SIG-M5 treated with dmso at 0.1 percent for 504 hours (cell line): ENCODE results near the gene CLDN6.
"Not testable (repeated sequence)": the region's sequence is repeated elsewhere in the genome, so short reads cannot be mapped to it uniquely, and the experiment has no call there.

Source experiments
- DNase-seq: peaks from one replicate; lab custom pipeline; 2025; ENCODE audit not compliant: unreplicated experiment; lab: John Stamatoyannopoulos, UW

CLDN6 gene, protein sequence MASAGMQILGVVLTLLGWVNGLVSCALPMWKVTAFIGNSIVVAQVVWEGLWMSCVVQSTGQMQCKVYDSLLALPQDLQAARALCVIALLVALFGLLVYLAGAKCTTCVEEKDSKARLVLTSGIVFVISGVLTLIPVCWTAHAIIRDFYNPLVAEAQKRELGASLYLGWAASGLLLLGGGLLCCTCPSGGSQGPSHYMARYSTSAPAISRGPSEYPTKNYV

DNA sequence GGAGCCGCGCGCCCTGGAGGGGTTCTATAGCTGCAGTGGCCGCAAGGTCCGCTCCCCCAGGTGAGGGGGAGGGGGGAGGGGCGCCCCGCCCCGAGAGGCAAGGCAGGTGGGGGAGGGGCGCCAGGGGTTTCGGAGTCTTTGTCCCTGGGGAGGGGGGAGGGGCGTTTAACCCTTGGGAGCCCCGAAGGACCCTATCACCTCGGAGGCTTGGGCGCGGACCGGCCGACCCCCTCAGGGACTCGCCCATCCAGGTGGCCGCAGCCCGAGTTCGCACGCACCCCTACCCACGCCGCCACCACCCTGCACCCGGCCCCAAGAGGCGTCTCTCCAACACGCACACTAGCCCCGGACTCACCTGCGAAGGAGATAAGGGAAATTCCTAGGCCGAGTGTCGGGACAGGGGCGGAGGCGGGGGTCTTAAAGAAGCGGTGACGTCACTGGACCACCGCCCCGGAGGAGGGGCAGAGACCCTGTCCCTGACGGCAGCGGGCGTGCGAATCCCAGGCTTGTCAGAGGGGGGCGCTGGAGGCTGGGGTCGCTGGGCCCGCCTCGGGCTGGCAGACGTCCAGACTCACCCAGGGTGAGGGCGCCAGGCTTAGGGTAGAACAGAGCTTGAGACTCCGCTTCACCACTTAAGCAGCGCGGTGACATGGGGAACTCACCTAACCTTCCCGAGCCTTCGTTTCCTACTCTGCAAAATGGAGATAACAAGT lies at the start of gene CLDN6:
Gene CLDN6, minus strand, starts transcription at position 390 of the 713 bp plus-strand sequence. CDS start 2,162 bp downstream, outside the sequence.
- DNase-seq = no peak

DNA sequence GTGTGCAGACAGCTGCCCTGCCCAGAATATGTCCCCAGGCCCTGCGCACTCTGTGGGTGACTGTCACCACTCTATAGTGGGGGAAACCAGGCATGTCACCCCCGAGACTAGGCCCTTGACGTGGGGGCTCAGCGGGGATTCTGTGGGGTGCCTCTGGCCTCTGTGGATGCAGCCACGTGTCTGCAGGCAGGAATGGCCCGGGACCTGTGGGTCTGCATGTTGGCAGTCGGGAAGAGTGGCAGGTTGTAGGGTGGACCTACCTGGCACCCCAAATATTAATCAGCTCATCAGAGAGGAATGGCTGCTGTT lies 48.4 kb upstream of the CLDN6 start:
- no peak for DNase-seq

DNA sequence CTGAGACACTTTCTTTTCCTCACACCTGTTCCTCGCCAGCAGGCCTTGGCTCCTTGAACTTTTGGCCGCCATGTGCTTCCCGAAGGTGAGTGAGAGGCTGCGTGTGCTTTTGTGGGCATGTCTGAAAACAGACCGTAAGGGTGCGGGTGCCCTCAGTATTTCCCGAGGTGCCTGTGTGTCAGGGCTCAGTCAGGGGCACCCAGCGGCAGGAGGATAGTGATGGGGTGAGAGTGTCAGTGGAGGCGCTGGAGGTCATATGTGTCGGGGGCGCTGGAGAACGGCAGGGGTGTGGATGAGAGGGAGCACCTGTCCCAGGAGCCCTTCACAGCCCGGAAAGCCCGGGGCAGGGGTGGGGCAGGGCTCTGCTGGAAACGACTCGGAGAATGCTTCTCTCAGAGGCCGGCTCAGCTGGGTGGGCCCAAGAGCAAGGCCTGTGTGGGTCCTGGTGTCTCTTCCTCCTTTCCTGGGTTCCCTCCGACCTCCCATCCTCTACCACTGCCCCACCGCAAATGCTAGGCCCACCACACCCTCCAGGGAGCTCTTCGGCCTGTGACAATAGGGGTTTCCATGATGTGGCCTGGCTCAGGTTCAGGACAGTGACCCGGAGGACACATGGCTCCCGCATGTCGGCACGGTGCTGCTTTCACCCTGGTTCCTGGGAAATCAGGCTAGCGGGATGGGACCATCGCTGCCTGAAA lies 47.9 kb upstream of the CLDN6 start:
- DNase-seq = no peak

DNA sequence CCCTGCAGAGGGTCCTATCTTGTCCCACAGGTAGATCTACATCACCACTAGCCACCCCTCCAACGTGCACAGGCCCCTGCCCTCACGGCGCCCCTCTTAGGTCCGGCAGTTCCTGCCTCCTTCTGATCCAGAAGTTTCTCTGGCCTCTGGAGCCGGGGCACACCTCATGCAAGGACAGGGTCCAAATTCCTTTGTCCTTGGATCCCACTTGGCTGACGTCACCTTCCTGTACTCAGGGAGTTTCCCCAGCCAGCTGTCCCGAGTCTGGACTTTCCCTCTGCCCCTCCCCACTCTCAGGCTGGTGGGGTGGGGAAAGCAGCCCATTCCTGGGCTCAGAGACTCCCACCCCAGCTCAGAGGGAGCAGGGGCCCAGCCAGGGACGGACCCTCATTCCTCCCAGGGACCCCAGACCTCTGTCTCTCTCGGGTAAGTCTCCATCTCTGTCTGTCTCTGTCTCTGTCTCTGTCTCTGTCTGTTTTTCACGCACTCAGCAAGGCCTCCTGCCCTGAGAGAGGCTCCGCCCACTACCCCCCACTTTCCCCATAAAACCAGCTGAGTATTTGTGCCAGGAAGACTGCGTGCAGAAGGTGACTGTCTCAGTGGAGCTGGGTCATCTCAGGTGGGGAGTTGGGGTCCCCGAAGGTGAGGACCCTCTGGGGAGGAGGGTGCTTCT lies 47.2 kb upstream of the CLDN6 start, which contains the start of gene IL32:
Gene IL32, plus strand, starts transcription at position 572 of the 673 bp plus-strand sequence. CDS start 172 bp downstream, outside the sequence.
- DNase-seq = no peak

DNA sequence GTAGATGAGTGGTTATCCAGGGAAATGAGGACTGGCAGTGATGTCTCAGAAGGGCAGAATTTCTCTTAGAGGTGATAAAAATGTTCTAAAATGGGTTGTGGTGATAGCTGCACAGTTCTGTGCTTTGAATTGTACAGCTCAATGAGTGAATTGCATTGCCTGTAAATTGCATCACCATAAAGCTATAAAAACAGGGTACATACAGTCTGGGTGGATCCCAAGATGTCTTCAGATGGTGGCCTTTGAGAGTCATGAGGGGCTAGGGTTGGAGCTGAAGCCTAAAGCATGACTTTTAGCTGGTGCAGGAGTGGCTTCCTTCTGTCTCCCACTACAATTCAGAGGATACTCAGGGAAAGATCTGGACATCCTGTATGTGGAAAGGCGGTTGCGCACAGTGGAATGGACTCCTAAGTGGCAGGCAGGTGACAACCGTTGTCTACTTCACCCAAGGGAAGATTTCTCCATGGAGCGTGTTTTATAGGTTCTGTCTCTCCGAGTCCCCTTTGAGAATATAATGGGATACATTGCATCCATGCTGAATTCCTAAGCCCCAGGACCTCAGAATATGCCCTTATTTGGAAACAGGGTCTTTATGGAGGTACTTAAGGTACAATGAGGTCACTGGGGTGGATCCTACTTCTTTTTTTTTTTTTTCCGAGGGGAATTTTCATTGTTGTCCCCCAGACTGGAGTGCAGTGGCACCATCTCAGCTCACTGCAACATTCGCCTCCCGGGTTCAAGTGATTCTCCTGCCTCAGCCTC lies 45.8 kb upstream of the CLDN6 start:
- DNase-seq = no peak

DNA sequence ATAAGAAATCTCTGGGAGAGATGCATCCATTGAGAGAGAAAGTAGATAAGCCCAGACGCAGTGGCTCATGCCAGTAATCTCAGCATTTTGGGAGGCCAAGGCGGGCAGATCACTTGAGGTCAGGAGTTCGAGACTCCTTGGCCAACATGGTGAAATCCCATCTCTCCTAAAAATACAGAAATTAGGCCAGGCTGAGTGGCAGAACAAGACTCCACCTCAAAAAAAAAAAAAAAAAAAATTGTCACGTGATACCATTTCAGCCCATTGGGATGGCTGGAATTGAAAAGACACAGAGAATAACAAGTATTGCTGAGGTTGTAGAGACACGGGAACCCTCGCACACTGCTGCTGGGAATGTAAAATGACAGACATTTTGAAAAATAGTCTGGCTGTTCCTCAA lies 44.6 kb upstream of the CLDN6 start:
- DNase-seq = no peak

DNA sequence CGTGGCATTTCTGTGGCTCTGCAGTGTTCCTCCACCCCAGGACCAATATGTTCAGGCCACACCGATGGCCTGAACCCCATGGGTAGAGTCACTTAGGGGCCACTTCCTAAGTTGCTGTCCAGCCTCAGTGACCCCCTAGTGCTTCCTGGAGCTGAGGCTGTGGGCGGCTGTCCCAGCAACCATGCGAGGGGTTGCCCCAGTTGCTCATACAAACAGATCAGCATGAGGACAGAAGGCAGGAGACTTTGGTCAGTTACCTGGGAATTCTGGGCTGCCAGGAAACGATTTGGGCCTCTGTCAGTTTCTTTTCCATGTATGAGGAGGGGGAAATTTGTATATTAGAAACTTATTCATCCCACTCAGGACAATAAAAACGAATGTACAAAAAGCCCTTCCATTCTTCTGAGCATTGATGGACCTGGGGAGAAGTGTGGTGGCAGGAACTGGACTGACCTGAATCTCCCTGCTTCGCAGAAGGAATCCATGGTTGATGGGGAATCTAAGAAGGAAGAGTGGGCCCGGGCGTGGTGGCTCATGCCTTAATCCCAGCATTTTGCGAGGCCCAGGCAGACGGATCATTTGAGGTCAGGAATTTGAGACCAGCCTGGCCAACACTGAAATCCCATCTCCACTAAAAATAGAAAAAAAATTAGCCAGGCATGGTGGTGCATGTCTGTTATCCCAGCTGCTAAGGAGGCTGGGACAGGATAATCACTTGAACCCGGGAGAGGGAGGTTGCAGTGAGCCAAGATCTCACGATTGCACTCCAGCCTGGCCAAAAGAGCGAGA lies 42.5 kb upstream of the CLDN6 start:
- no peak for DNase-seq

DNA sequence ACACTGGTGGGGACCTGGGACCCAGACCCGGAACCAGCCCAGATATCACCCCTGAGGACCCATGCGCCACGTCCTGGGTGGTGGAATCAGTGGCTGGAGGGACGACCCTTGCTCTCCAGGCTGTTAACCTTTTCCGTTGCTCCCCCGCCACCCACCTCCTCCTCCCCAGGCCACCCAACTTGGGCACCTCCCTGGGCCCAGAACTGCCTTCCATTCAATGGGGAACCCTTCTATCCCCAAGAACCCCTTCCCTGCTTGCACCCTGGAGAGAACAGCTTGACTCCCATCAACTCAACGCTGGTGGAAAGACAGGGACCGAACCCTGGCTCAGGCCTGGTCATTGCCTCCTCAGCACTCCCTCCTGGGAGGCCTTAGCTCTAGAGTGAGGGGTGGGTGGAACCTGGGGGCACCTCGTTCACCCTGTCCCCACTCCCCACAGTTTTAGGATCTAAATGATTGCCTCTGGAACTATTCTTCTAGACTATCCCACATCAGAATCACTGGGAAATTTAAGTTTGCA lies 41.8 kb upstream of the CLDN6 start:
- DNase-seq = no peak

DNA sequence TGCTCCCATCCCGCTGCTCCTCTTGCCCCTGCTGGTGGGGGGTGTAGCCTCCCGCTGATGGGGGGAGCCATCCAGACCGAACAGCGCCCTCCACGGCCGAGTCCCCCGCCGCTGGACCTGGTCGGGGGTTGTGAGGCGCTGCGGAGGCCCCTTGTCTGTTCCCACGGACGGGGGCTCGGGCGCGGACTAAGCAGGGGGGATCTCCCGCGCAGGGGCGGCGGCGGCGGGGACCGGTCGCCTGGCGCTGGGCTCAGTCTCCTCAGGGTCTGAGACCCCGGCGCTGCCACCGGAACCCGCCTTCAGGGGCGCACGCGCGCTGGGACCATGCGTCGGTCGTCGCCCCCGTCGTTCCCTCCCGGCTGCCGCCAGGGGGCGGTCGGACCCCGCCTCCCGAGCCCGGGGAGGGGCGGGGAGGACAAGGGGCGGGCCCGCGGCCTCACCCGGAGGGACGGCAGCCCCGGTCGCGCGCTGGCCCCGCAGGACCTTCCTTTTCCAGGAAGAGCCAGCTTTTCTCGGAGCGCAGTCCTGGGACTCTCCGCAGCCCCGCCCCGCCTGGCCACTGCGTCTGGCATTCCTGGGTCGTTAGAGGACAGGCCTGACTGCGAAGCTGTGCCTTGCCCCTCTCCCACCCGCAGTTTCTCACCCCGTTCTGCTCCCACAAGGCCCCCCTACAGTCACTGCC lies 41.2 kb upstream of the CLDN6 start:
- peak; percentile 56 for DNase-seq

DNA sequence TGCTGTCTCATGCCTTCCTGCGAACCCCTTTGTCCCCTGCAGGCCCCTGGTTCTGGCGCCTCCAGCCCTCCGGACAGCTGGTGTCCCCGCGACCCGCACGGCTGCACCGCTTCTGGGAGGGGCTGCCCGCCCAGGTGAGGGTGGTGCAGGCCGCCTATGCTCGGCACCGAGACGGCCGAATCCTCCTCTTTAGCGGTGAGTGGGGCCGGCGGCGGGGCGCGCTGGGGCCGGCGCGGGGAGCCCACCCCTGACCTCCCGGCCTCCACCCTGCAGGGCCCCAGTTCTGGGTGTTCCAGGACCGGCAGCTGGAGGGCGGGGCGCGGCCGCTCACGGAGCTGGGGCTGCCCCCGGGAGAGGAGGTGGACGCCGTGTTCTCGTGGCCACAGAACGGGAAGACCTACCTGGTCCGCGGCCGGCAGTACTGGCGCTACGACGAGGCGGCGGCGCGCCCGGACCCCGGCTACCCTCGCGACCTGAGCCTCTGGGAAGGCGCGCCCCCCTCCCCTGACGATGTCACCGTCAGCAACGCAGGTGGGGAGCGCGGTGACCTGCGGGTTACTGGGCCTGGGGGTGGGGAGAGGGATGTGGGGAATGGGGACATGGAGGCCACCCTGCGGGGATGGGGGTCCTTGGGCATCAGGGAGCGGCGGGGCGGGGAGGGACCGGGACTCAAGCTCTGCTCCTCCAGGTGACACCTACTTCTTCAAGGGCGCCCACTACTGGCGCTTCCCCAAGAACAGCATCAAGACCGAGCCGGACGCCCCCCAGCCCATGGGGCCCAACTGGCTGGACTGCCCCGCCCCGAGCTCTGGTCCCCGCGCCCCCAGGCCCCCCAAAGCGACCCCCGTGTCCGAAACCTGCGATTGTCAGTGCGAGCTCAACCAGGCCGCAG lies 40.4 kb upstream of the CLDN6 start:
- DNase-seq = peak; percentile 26

DNA sequence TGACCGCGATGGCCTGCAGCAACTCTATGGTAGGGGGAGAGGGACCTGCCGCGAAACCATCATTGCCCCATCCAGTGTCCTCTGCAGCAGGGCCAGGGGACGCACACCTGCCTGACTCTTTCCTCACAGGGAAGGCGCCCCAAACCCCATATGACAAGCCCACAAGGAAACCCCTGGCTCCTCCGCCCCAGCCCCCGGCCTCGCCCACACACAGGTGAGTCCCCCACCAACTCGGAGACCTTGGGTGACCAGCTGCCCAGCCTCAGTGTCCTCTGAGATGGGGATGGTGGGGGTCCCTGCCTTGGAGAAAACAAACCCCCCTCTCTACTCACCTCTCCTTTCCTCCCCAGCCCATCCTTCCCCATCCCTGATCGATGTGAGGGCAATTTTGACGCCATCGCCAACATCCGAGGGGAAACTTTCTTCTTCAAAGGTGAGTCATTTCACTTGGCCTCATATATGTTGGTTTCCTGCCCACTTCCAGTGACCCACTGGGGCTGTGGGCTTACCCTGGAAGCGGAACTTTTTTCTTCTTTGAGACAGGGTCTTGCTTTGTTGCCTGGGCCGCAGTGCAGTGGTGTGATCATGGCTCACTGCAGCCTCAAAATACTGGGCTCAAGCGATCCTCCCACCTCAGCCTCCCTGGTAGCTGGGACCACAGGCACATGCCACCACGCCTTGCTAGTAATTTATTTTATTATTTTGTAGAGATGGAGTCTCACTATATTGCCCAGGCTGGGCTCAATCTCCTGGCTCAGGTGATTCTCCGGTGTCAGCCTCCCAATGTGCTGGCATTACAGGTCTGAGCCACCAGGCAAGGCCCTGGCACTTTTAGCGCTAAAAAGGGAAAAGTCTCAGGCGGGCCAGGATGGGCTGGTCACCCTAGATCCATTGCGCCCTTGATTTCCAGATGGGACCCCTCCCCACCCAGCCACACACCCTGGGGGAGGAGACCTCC lies 39.5 kb upstream of the CLDN6 start:
- DNase-seq = no peak

DNA sequence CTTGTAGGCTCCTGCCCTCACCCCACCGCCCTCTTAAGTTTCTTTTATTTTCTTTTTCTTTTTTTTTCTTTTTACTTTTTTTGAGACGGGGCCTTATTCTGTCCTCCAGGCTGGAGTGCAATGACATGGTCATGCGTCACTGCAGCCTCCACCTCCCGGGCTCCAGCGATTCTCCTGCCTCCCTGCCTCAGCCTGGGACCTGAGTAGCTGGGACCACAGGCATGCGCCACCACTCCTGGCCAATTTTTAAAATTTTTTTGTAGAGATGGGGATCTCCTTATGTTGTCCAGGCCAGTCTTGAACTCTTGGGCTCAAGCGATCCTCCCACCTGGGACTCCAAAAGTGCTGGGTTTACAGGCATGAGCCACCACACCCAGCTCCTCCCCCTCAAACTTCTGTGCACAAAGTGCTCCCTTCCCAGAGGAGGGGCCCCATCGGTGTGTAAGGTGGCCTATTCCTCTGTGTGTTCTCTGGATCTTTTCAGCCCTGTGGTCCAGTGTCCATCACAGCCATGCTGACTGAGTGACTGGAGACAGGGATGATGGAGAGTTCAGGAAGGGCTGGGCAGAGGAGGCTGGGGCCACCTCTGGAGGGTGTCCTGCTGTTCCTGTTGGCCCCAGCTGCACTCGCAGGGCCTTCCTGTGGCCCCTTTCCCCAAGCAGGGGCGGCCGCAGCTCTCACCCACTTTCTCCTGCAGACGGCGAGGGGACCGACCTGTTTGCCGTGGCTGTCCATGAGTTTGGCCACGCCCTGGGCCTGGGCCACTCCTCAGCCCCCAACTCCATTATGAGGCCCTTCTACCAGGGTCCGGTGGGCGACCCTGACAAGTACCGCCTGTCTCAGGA lies 38.6 kb upstream of the CLDN6 start:
- DNase-seq = no peak

DNA sequence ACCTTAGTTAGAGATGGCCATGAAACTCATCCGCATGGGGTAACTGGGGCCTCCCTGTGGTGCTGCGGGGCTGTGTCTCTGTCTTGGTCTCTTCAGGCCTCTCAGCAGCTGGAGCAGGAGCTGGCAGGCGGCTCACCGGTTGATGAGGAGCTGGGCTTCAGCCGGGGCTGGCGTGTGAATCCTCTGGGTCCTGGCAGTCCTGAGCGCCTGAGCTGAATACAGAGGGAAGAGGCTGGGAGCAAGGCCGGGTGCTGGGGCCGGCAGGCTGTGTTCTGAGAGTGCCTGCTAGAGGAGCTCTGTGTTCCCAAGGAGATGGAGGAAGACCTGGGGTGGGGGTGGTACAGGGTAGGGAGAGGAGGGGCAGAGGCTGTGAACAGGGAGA lies 37.7 kb upstream of the CLDN6 start:
- DNase-seq = not testable (repeated sequence)

DNA sequence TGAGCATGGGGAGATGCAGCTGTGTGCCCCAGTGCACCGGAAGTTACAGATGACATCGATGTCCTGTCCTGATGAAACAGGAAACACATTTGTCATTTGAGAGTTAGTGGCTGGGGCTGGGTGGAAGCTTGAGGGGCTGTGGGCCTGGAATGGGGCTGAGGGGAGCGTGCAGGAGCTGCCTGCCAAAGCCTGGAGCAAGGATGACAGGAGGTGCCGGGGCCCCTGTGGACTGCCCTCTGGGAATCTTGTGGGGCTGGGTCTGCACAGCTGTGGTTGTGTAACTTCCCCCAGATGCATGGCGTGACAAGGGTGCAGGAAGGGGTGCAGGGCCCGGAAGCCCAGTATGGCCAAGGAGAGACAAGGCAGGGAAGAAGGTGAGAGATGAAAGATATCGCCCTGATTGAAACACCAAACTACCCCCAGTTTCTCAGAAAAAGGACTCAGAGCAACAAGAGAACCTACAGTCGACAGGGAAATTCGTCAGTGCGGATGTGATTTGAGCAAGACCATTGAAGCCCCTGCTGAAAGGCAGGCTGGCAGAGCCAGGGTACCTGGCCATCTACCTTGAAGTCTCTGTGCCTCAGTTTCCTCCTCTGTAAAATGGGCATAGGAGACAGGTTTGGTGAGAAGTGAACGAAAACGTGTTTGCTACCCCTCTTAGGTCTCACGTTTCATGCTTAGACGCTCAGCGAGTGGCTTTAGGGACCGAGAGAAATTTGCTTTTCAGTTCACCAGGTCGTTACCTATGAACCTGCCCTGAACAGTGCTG lies 37.2 kb upstream of the CLDN6 start:
- DNase-seq = peak; percentile 22

DNA sequence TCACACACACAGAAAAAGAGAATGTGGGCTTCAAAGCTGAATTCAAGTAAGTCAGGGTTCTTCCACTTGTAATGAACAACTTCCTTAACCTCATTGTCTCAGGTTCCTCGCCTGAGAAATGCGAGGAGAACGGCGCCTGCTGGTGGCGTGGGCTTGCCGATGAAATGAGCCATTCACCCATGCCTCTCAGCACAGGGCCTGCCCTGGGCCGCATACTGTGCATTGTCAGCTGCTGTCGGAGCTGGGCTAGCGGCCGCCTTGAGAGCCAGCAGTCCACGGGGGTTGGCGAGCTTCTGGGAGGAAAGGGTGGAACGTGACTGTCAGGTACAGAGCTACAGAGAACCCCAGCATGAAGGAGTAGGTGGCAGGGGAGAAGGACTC lies 35.3 kb upstream of the CLDN6 start:
- not testable (repeated sequence) for DNase-seq
